ENCODE data around the gene SCUBE3. TPM values are rescaled to one million over a fixed set of nuclear protein-coding genes. Genes with fewer than 3 reads are reported as not detected.

SCUBE3 gene
- total RNA-seq, 1 donor from 2014 or later = 8.8 TPM

GRCh38 chr6:35239581-35239980 lies 25.8 kb downstream of the SCUBE3 start:
- H3K4me1 ChIP-seq = peaks cover 48% of the 10 kb centered on the region
- TF ChIP-seq CTCF (IDR thresholded peaks at IDR 0.05; ENCODE audit: borderline replicate concordance) = no peak
- intact Hi-C loops (cut with micrococcal nuclease) = no loop called here

GRCh38 chr6:35240838-35241801 lies 27.4 kb downstream of the SCUBE3 start:
- DNase-seq = peak; percentile 74
- H3K27me3 ChIP-seq (ENCODE audit: low read depth) = no peaks in the 10 kb centered on the region
- H3K27ac ChIP-seq (replicated peaks) = no peak overlapping the region
- H3K36me3 ChIP-seq = peaks cover 39% of the 10 kb centered on the region
- peak; percentile 96 for TF ChIP-seq CTCF (IDR thresholded peaks at IDR 0.05; ENCODE audit: borderline replicate concordance)
- H3K4me3 ChIP-seq = no peak overlapping the region
- peaks cover 47% of the 10 kb centered on the region for H3K4me1 ChIP-seq
- intact Hi-C loops (cut with micrococcal nuclease) = loop anchor here (10.0 kb wide), 1 partner anchor 96 kb away; the partner anchor contains the start of gene TCP11
- no peaks in the 10 kb centered on the region for H3K9me3 ChIP-seq (replicated peaks)

More at GRCh38 chr6:35239581-35239980, 25.8 kb downstream of the SCUBE3 start:
- H3K36me3 ChIP-seq = peaks cover 26% of the 10 kb centered on the region
- DNase-seq = no peak
- no peaks in the 10 kb centered on the region for H3K27me3 ChIP-seq (ENCODE audit: low read depth)
- H3K27ac ChIP-seq (replicated peaks) = peak overlapping the region; percentile 50
- H3K9me3 ChIP-seq (replicated peaks) = no peaks in the 10 kb centered on the region
- no peak overlapping the region for H3K4me3 ChIP-seq

GRCh38 chr6:35242486-35242885 lies 28.7 kb downstream of the SCUBE3 start:
- TF ChIP-seq CTCF (IDR thresholded peaks at IDR 0.05; ENCODE audit: borderline replicate concordance) = no peak
- H3K36me3 ChIP-seq = peaks cover 45% of the 10 kb centered on the region
- H3K4me3 ChIP-seq = no peak overlapping the region
- DNase-seq = no peak
- H3K27ac ChIP-seq (replicated peaks) = no peak overlapping the region
- no peaks in the 10 kb centered on the region for H3K9me3 ChIP-seq (replicated peaks)
- H3K4me1 ChIP-seq = peaks cover 35% of the 10 kb centered on the region
- intact Hi-C loops (cut with micrococcal nuclease) = loop anchor here (10.0 kb wide), 1 partner anchor 98 kb away; the partner anchor contains the start of gene TCP11
- H3K27me3 ChIP-seq (ENCODE audit: low read depth) = no peaks in the 10 kb centered on the region

GRCh38 chr6:35242906-35243305 lies 29.1 kb downstream of the SCUBE3 start:
- no peaks in the 10 kb centered on the region for H3K27me3 ChIP-seq (ENCODE audit: low read depth)
- DNase-seq = no peak
- intact Hi-C loops (cut with micrococcal nuclease) = loop anchor here (10.0 kb wide), 1 partner anchor 98 kb away; the partner anchor contains the start of gene TCP11
- H3K4me3 ChIP-seq = no peak overlapping the region
- peaks cover 35% of the 10 kb centered on the region for H3K4me1 ChIP-seq
- no peak for TF ChIP-seq CTCF (IDR thresholded peaks at IDR 0.05; ENCODE audit: borderline replicate concordance)
- peaks cover 45% of the 10 kb centered on the region for H3K36me3 ChIP-seq
- no peaks in the 10 kb centered on the region for H3K9me3 ChIP-seq (replicated peaks)
- H3K27ac ChIP-seq (replicated peaks) = no peak overlapping the region

GRCh38 chr6:35243386-35243958 lies 29.7 kb downstream of the SCUBE3 start:
- H3K27me3 ChIP-seq (ENCODE audit: low read depth) = no peaks in the 10 kb centered on the region
- no peaks in the 10 kb centered on the region for H3K9me3 ChIP-seq (replicated peaks)
- no peak for TF ChIP-seq CTCF (IDR thresholded peaks at IDR 0.05; ENCODE audit: borderline replicate concordance)
- no peak for DNase-seq
- H3K4me1 ChIP-seq = peaks cover 35% of the 10 kb centered on the region
- H3K36me3 ChIP-seq = peaks cover 45% of the 10 kb centered on the region
- no peak overlapping the region for H3K27ac ChIP-seq (replicated peaks)
- no peak overlapping the region for H3K4me3 ChIP-seq
- intact Hi-C loops (cut with micrococcal nuclease) = loop anchor here (10.0 kb wide), 1 partner anchor 99 kb away; the partner anchor contains the start of gene TCP11

Data from left ventricle myocardium inferior (tissue), 1 donor.